HG03060 (cell line): ENCODE data around the gene MAP3K9.
A peak's percentile ranks its signal among the peaks of the same experiment; 100 is the strongest.
"Not testable (repeated sequence)": the region's sequence is repeated elsewhere in the genome, so short reads cannot be mapped to it uniquely, and the experiment has no call there.

Experiments used
- ATAC-seq: cut with Tn5 transposase; IDR thresholded peaks from one replicate; pipeline ENCODE4 v1.9.1; 2021; ENCODE audit warnings: low read depth, moderate number of reproducible peaks; ENCODE audit not compliant: unreplicated experiment

Gene MAP3K9

DNA sequence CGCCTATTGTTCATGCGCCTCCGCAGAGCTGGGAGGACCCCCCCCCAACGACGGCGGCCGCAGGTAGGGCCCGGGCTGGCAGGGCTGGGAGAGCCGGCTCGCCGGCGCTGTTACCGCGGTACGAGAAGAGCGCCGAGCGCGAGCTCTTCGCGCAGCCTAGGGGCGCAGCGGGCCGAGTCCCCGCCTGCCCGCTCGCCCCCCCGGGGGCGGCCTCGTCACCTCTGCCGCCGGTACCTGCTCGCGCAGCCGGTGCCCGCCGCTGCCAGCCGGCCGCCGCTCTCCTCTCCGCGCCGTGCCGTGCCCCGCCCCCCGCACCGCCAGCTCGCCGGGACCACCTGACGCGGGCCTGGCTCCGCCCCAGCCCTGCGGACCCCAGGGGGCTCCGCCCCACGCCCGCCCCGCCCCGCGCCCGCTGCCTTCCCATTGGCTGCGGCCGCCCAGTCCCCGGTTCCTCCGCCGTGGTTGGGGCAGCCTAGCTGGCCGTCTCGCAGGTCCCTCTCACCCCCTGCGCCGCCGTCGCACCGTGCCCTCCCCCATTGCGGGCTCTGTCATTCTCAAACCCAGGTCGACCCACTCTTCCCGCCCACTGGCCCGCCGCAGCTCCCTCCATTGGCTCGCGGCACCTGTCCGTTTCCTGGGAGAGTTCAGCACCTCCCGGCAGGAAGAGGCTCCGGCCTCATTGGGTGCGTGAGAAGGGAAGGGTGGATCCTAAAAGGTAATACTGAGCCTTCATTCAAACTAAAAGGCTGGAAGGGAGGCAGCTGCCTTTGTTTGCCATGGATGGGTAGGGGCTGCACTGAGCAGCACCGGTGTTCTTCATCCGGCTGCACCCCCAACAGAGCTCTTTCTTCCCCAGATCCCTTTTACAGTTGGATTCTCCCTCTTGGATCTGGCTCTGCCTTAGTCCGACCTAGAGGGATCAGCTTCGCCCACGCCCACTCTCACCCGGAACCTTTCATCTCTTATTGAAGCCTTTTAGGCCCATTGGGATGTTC lies at the start of gene MAP3K9:
Gene MAP3K9, minus strand, starts transcription at position 289 of the 995 bp plus-strand sequence. CDS start 342 bp downstream, outside the sequence.
- ATAC-seq, result peak; percentile 70

- no peak for ATAC-seq
Observed at GRCh38 chr14:70858641-70859040, 49.3 kb upstream of the MAP3K9 start.

DNA sequence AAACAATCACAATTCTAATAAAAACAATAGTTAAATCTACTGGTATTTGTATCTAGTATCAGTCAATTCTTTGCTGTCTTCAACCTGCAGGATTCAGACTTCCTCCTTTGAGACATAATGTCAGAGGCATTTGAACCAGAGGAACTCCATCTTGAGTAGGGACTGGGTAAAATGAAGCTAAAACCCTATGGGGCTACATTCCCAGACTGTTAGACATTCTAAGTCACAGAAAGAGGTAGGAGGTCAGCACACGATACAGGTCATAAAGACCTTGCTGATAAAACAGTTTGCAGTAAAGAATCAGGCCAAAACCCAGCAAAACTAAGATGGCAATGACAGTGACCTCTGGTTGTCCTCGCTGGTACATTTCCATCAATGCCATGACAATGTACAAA lies 48.2 kb upstream of the MAP3K9 start:
- ATAC-seq, result no peak

DNA sequence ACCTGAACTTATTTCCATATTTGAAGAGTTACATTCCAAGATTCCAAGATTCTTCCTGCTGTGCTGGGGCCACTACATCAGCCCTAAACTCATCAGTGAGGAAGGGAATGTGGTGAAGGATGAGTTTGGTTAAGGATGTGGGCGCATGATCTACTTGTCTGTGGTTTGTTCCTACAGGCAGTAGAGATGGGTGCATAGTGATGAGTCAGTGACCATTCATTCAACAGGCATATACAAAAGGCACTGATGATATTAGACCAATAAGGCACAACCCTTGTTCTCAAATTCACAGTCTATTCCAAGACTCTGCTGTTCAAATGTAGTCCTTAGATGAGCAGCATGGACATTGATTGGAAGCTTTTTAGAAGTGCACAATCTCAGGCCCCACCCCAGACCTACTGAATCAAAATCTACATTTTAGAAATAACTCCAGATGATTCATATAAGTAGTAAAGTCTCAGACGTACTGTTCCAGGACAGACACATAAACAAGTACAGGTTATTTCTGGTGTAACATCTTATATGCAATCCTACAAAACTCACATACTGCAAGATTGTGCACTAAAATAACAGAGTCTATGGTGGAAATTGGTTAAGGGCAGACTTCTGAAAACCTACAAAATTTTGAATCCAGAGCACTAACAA lies 47.7 kb upstream of the MAP3K9 start:
- ATAC-seq, result no peak

- ATAC-seq, result no peak
Observed at GRCh38 chr14:70855486-70855885, 46.2 kb upstream of the MAP3K9 start.

GRCh38 chr14:70853658-70854057 lies 44.3 kb upstream of the MAP3K9 start:
- ATAC-seq, result not testable (repeated sequence)

DNA sequence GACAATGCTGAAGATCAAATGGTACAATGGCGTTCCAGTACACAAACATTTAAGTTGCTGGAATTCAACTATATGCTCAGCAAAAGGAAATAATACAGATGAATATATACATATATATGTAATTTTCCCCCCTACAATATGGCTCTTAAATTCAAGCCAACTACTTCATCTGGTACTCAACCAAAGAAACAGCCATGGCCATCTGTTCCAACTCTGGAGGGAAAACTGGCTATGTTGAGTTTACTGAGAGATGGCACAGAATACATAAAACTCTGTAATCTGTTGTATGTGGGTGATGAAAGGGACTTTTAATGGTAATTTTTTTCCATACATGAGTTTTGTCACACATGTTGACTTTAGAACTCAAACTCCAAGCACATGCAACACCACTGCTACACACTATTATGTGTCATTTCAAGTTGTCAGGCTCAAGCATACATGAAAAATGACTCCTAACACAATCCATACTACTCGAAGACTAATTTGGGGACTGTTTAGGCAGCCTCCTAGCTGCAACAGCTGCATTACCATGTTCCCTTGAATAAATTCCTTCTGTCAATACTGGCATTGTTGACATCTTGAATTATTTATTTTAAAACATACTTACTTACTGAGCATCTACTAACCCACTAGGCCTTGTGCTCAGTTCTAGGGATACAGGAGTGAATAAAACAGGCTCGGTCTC lies 38.2 kb upstream of the MAP3K9 start:
- ATAC-seq, result no peak

- no peak for ATAC-seq
Observed at GRCh38 chr14:70845601-70846000, 36.3 kb upstream of the MAP3K9 start.

DNA sequence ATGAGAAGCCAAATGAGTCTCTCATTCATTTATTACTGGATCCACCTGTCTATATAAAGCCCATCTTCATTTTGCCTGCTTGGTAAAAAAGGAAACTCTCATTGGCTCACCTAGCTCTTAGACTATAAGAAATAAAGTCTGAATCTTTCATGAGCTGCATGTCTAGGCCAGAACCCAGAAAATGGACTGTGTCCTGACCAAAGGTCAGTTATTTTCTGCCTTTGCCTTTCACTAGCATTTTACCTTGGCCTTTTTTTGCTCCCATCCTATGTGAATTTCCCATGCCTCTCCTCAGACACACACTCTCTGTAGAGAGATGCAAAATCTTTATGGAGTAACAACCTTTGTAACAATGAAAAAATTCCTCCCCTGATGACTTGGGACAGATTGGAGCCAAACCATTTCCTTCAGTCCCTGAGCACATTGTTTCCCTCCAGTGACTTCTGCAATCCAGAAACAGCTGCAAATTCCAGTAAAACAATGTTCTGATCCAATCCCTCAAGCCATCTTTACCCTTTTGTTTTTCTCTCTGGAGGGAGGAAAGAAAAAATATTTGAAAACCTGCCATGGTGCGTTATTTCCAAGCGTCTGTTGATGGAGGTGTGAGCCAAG lies 33.6 kb upstream of the MAP3K9 start:
- no peak for ATAC-seq

DNA sequence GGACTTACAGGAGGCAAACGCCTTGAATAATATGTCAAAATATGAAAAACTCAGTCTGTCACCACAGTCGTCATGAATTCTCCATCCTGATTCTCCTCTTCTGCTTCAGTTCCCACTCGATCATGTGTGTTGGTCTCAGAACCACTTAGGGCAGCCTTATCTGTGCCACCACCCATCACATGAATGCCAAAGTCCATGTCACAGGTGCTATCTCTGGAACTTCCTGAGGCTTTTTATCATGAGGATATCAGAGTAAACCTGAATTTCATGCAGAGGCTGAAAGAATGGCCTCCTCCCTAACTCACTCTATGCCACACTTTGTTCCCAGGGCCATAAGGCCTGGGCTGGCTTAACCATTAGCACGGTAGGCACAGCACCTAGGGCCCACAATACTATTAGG lies 28.8 kb upstream of the MAP3K9 start:
- no peak for ATAC-seq

- ATAC-seq, result no peak
Observed at GRCh38 chr14:70836946-70837345, 27.6 kb upstream of the MAP3K9 start.

GRCh38 chr14:70833884-70834283 lies 24.6 kb upstream of the MAP3K9 start:
- no peak for ATAC-seq

- ATAC-seq, result no peak
Observed at GRCh38 chr14:70832561-70833305, 23.4 kb upstream of the MAP3K9 start.

DNA sequence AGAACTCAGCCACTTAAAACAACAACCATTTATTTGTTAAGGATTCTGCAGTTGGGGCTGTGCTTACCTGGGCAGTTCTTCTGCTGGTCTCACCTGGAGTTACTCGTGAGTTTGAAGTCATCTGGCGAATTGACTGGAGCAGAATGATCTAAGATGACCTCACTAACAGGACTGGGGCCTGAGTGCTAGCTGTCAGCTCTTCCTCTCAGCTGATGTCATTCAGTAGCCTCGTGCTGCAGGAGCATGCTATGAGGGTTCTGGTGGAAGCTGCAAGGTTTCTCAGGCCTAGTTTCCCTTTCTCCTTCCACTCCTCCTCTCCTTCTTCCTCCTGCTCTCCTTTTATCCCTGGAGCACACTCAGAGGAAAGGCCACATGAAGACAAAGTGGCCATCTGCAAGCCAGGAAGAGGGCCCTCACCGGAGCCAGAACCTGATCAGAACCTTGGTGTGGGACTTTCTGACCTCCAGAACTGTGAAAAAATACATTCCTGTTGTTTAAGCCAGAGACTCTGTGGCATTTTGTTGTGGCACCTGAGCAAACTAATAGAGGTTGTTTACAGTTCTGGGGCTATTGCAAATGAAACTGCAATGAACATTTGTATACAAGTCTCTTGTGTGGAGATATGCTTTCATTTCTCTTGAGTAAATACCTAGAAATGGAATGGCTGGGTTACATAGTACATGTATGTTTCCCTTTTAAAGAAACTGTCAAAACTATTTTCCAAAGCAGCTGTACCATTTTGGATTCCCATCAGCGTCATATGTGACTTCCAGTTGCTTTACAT lies 21.9 kb upstream of the MAP3K9 start:
- ATAC-seq, result no peak

- no peak for ATAC-seq
Observed at GRCh38 chr14:70828188-70828587, 18.9 kb upstream of the MAP3K9 start.

DNA sequence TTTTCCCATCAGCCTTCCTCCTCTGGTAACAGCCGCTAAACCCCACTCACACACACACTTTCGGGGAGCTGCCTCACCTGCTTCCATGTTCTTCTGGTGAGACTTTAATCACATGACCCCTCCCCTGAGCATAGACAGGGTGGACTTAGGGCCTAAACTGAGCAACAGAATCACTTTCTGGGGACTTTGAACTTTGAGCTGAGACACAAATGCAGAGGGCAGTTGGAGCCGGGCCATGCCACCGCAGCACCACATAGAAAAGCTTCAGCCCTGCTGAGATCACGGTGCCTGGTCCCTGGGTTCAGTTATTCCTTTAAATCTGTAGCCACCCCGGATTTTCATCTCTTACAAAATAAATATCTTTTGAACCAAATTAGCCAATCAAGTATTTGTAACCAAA lies 18.4 kb upstream of the MAP3K9 start:
- no peak for ATAC-seq

DNA sequence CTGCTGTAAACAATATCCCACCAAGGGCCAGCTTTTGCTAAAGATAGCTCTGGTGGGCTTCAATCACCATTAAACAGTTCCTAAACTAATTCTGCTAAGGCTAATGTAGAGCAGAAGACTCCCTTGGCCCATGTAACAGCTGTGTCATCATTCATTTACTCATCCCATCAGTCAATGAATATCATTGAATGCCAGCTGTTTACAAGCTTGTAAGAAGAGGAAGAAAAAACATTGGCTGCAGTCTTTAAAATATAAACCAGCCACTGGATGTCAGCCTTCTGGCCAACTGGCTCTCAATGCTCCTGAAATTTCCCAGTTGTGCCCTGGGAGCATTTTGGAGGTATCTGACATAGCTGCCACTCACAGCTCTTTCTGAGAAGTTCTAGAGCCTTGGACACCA lies 18.0 kb upstream of the MAP3K9 start:
- ATAC-seq, result no peak

GRCh38 chr14:70823281-70823680 lies 14.0 kb upstream of the MAP3K9 start:
- ATAC-seq, result no peak

DNA sequence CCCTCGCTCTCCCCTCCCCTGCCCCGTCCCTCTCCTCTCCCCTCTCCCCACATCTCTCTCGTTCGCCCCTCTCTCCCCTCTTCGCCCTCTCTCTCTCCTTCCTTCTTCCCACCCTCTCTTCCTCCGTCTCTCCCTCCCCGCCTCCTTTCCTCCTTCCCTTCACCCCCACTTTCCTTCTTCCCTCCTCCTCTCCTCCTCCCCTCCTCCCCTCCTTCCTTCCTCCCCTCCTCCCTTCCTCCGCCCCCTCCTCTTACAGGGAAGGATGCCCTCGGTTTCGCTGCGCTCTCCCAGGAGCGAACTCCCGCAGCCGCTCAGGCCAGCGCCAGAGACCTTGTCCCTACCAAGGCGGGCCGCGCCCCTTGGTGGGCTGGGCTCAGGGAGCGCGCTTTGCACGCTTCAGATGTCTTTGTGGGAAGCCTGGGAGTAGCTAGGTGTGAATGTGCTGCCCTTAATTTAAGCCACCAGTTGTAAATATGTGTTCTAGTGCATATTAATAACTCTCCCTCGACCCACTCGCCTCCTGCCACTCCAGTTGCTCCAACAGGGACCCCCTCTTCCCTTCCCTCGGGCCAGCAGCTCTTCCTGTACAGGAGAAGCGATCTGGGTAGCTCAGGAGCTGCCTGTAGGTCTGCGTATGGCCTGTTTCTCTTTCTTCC lies 13.3 kb upstream of the MAP3K9 start:
- ATAC-seq, result no peak
